Nephron progenitor cell (in vitro differentiated cells): ENCODE measurements around the gene PLXNA2.

ENCODE experiments used
- DNase-seq: peaks from one replicate; pipeline ENCODE4 v3.0.0; 2021
- H3K27ac Mint-ChIP-seq: 2 replicates; pipeline ENCODE4 v1.8.0; 2021; ENCODE audit warnings: mild to moderate bottlenecking, moderate library complexity, mixed read lengths
- H3K27me3 Mint-ChIP-seq: 2 replicates; pipeline ENCODE4 v1.8.0; 2021; ENCODE audit warnings: mild to moderate bottlenecking, low read depth, mixed read lengths; ENCODE audit not compliant: poor library complexity
- H3K36me3 Mint-ChIP-seq: 2 replicates; pipeline ENCODE4 v1.8.0; 2021; ENCODE audit warnings: low read depth, mixed read lengths
- H3K4me1 Mint-ChIP-seq: 2 replicates; pipeline ENCODE4 v1.8.0; 2021; ENCODE audit warnings: mixed read lengths
- H3K4me3 Mint-ChIP-seq: 2 replicates; pipeline ENCODE4 v1.8.0; 2021; ENCODE audit warnings: mild to moderate bottlenecking, moderate library complexity, mixed read lengths
- H3K9me3 Mint-ChIP-seq: 2 replicates; pipeline ENCODE4 v1.8.0; 2021; ENCODE audit warnings: mild to moderate bottlenecking, moderate library complexity, mixed read lengths
- TF ChIP-seq, protein P1 (sequence below): fragments of 200-600 bp; sonication (generic); IDR thresholded peaks from 2 replicates; pipeline ENCODE4 v1.5.0; 2021; ENCODE audit warnings: antibody characterized with exemption

The PLXNA2 gene

DNA sequence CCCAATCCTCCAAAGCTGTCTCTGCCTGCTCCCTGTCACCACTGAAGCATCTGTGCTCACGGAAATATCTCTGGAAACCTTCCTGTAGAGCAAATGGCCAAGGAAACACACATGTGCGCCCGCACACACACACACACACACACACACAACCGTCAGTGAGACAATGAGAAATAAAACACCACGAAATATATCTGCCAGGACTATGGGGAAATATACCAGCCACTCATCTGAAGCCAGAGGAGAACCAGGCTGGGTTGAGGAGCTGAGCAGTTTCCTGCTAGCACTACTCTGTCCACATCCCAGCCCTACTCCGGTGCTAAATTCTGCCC, 25.1 kb upstream of the PLXNA2 start:
- Mint-ChIP-seq H3K4me3 (no peak overlapping the region), H3K4me1 (peaks cover 57% of the 10 kb centered on the region), H3K36me3 (no peaks in the 10 kb centered on the region), H3K27ac (peak overlapping the region; percentile 43), H3K9me3 (no peaks in the 10 kb centered on the region), H3K27me3 (peaks cover 12% of the 10 kb centered on the region)
- TF ChIP-seq, protein P1, sequence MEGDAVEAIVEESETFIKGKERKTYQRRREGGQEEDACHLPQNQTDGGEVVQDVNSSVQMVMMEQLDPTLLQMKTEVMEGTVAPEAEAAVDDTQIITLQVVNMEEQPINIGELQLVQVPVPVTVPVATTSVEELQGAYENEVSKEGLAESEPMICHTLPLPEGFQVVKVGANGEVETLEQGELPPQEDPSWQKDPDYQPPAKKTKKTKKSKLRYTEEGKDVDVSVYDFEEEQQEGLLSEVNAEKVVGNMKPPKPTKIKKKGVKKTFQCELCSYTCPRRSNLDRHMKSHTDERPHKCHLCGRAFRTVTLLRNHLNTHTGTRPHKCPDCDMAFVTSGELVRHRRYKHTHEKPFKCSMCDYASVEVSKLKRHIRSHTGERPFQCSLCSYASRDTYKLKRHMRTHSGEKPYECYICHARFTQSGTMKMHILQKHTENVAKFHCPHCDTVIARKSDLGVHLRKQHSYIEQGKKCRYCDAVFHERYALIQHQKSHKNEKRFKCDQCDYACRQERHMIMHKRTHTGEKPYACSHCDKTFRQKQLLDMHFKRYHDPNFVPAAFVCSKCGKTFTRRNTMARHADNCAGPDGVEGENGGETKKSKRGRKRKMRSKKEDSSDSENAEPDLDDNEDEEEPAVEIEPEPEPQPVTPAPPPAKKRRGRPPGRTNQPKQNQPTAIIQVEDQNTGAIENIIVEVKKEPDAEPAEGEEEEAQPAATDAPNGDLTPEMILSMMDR, result no peak
- DNase-seq, result no peak

DNA sequence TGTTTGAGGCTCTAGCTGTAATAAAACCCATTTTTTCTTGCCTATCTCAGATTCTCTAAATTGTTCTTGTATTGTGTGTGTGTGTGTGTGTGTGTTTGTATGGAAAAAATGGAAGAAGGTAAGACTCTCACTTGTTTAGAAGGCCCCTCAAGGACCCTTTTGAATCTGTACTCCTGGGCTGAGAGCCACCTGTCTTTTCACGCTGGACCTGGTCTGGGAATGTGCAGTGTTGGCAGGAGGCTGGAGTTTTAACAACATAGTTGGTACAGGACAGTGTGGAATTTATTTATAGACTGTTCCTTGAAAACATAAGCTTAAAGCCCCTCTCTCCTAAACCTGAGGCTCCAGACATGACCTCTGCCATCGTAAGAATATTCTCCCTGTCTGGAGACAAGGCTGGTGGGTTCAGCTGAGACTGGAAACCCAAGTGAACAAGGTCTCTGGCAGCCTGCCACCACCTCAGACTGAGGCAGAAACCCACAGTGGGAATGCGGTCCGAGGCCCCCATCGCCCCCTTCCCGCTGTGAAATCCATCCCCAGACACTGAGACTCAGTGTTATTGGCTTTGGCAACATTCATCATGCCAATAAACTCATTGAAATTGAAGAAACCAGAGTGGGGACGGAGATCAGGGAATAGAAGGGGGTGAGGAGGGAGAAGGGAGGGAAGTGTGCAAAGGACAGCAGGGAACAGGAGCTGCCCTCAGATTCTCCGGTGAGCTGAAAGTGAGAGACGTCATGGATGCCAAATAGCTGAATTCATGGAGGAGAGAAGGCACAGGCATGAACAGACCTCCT, 24.6 kb upstream of the PLXNA2 start:
- Mint-ChIP-seq H3K9me3 (no peaks in the 10 kb centered on the region), H3K4me1 (peaks cover 57% of the 10 kb centered on the region), H3K27ac (no peak overlapping the region), H3K36me3 (no peaks in the 10 kb centered on the region), H3K4me3 (no peak overlapping the region), H3K27me3 (peaks cover 12% of the 10 kb centered on the region)
- no peak for DNase-seq
- TF ChIP-seq, protein P1, result no peak

DNA sequence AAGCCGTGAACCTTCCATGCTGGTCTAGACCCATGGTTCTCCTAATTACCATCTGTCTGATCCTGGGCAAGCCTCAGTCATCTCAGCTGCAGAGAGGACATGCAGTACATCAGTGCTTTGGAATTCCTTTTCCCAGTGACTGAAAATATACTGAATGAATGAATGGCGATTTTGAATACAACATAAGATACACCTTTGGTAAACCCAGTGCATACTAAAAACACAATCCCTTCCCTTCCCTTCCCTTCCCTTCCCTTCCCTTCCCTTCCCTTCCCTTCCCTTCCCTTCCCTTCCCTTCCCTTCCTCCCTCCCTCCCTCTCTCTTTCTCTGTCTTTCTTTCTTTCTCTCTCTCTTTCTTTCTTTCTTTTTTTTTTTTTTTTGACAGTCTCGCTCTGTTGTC, 21.3 kb upstream of the PLXNA2 start:
- TF ChIP-seq, protein P1, result no peak
- Mint-ChIP-seq H3K4me1 (peaks cover 34% of the 10 kb centered on the region), H3K9me3 (peaks cover 13% of the 10 kb centered on the region), H3K27me3 (peaks cover 16% of the 10 kb centered on the region), H3K4me3 (no peak overlapping the region), H3K36me3 (no peaks in the 10 kb centered on the region), H3K27ac (no peak overlapping the region)
- no peak for DNase-seq

DNA sequence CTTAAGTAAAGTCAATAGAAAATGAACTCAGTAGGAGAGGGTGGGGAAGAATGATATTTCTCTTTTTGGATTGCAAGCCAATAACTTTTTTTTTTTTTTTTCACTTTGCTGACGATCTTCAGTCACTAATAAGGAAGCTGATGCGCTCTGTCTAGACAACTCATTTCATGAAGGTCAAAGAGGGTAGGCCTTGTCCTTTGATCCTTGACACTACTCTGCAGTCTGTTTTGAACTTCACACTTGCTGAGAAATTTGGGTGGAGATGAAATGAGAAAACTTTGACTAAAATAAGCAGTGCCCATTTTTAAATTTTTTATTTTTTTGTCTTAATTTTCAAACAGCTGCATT, 20.9 kb upstream of the PLXNA2 start:
- no peak overlapping the region for H3K4me3 Mint-ChIP-seq
- DNase-seq, result no peak
- TF ChIP-seq, protein P1, result no peak
- no peak overlapping the region for H3K27ac Mint-ChIP-seq
- no peaks in the 10 kb centered on the region for H3K36me3 Mint-ChIP-seq
- H3K9me3 Mint-ChIP-seq, result peaks cover 18% of the 10 kb centered on the region
- H3K27me3 Mint-ChIP-seq, result peaks cover 16% of the 10 kb centered on the region
- H3K4me1 Mint-ChIP-seq, result peaks cover 29% of the 10 kb centered on the region

DNA sequence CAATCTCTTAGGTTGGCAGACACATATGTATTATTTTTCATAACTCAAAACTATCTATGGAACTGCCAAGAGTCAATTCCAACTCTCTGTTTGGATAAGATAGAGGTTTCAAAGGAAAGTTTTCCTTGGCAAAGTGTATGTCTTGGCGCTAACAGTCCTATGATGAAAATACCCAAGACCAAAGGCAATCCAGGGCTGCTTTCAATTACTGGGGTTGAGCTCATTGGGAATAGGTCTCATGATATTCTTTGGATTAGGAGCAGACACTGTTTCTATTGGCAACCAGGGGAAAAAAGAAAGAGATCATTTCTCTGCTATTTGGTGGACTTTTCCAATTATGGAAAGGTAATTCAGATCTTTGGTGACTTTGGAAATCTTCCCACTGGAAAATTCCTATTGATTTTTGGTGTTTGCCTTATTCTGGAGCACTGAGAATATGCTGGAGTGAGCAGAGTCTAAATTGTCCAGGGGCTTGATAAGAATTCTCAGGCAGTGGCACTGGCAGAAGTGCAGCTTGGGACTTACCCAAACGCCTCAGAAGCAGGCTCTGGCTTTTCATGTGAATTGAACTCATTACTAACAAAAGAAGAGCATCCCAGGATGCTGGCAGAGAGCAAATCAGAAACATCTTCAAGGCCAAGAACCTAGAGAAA, 20.4 kb upstream of the PLXNA2 start:
- peaks cover 4% of the 10 kb centered on the region for H3K36me3 Mint-ChIP-seq
- no peak overlapping the region for H3K27ac Mint-ChIP-seq
- peaks cover 23% of the 10 kb centered on the region for H3K9me3 Mint-ChIP-seq
- H3K4me3 Mint-ChIP-seq, result no peak overlapping the region
- DNase-seq, result no peak
- peaks cover 16% of the 10 kb centered on the region for H3K27me3 Mint-ChIP-seq
- TF ChIP-seq, protein P1, result no peak
- peaks cover 24% of the 10 kb centered on the region for H3K4me1 Mint-ChIP-seq

DNA sequence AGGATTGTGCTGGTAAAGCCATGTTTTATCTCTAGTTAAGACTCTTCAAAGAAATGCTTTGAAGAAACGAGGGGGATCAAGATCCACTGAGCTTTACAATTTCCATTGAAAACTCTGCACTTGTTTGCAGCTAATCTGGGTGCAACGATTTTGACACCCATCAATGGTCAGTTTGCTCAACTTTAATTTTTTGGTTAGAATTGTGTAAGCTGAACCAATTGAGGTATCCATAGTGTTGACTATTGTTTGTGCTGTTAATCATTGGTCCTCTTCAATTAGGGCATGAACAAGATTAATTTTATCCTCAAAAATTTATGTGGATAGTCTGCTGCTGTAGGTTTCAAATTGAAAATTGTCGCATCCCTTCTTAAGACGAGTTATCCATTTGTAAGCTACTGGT, 17.7 kb upstream of the PLXNA2 start:
- Mint-ChIP-seq H3K27ac (no peak overlapping the region), H3K9me3 (peaks cover 30% of the 10 kb centered on the region), H3K27me3 (peaks cover 23% of the 10 kb centered on the region), H3K36me3 (peaks cover 8% of the 10 kb centered on the region), H3K4me1 (no peaks in the 10 kb centered on the region), H3K4me3 (no peak overlapping the region)
- no peak for DNase-seq
- TF ChIP-seq, protein P1, result no peak
